NT2/D1 (cell line): ENCODE measurements around the gene PAGE2B.

Experiments used
- SUZ12 ChIP-seq: IDR thresholded peaks from 2 replicates; pipeline ENCODE4 v1.6.1; 2011; ENCODE audit not compliant: insufficient read length, insufficient read depth; ENCODE audit errors: extremely low read depth
- YY1 ChIP-seq: IDR thresholded peaks from 2 replicates; pipeline ENCODE4 v1.6.1; 2011; ENCODE audit not compliant: insufficient read length, insufficient read depth

DNA sequence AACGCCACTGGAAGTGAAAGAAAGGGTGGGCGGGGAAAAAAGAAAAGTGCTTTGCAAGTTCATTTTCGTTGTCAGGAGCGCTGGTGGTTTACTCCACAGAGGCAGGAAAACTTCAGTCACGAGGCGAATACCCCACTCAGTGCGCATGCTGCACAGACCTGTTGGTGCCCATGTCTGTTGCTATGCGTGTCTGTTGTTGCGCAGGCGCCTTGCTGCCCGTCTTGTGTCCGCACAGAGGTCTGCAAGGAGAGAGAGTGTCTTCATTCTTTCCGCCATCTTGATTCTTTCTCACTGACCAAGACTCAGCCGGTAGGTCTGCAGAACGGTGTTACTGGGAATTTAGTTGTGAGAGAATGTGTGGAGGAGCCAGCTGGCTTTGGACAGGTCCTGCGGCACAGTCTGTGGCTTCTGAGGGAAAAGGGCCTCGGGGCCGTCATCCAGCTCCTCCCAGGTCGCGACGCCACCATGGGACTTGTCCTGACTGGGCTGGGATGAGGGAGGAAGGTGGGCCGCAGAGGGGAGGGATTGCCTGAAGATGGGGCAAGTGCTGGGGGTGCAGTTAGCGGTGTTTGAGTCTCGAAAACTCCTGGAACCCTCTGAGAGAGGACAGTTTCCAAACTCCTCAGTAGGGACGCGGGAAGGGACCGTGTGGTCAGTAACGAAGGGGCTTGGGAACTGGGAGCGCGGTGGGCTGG is 14.1 kb downstream of the PAGE2B start, which contains the start of gene PAGE2:
- TF ChIP-seq YY1 (no peak), SUZ12 (no peak)
